OCI-LY7 (cell line): ENCODE results near the gene YLPM1.

ENCODE experiments used
- CTCF ChIP-seq: fragments of 200-600 bp; sonication (generic); conservative IDR thresholded peaks from 2 replicates; pipeline ENCODE4 v1.5.1; 2014; ENCODE audit warnings: mild to moderate bottlenecking, antibody characterized with exemption, low read length, moderate library complexity, mixed read lengths
- EZH2phosphoT487 ChIP-seq: fragments of 200-600 bp; sonication (generic); IDR thresholded peaks from 2 replicates; pipeline ENCODE4 v1.6.1; 2018; ENCODE audit warnings: low read depth, borderline replicate concordance, mild to moderate bottlenecking, mixed run types, antibody characterized with exemption, low read length, moderate library complexity, mixed read lengths

- TF ChIP-seq EZH2phosphoT487 (no peak), CTCF (no peak)
Observed at GRCh38 chr14:74861734-74862090, 98.6 kb downstream of the YLPM1 start.
